Naive thymus-derived CD4-positive, alpha-beta T cell (primary cell): ENCODE data around the gene FUBP1. TPM values are rescaled to one million over a fixed set of nuclear protein-coding genes. Genes with fewer than 3 reads are reported as not detected.
A peak's percentile ranks its signal among the peaks of the same experiment; 100 is the strongest.

Experiments used
- ATAC-seq: fragments of 150-1000 bp; cut with Tn5 transposase; 2 replicates; pipeline ENCODE4 v1.10.0; 2021; ENCODE audit warnings: mild to moderate bottlenecking, moderate library complexity
- CTCF ChIA-PET: fragments of 350-600 bp; sonication (Branson Sonifier 250); formaldehyde crosslinking; loops from one replicate; lab custom pipeline; 2021; ENCODE audit warnings: antibody characterized with exemption; lab: Charles Lee
- POLR2A ChIA-PET: fragments of 350-600 bp; sonication (Branson Sonifier 250); formaldehyde crosslinking; loops from one replicate; lab custom pipeline; 2021; ENCODE audit warnings: antibody characterized with exemption, inconsistent platforms; lab: Charles Lee
- DNase-seq, 9 donors: peaks; one replicate each; pipeline versions ENCODE4 v3.0.0 to v3.0.0-alpha.2; 2020 to 2022; ENCODE audit warnings: mixed read lengths in 1 of 9
- H3K27ac ChIP-seq: one replicate; pipeline ENCODE4 v1.7.0; 2013; ENCODE audit warnings: mild to moderate bottlenecking, low read depth, low read length, moderate library complexity
- H3K27me3 ChIP-seq, 2 donors: one replicate each; pipeline ENCODE4 v1.7.0; 2013; ENCODE audit warnings: low read length in 2 of 2, mild to moderate bottlenecking in 2 of 2, moderate library complexity in 2 of 2; ENCODE audit not compliant: control insufficient read depth in 2 of 2, insufficient read depth in 2 of 2
- H3K36me3 ChIP-seq, 3 experiments: 1 replicate in 2 of 3; 2 replicates in 1 of 3; pipeline ENCODE4 v1.7.0; 2013; ENCODE audit warnings: low read length in 3 of 3, mild to moderate bottlenecking in 3 of 3, moderate library complexity in 1 of 3; ENCODE audit not compliant: insufficient read depth in 3 of 3, control insufficient read depth in 2 of 3
- H3K4me1 ChIP-seq, 2 donors: one replicate each; pipeline ENCODE4 v1.7.0; 2013; ENCODE audit warnings: low read length in 2 of 2, mild to moderate bottlenecking in 2 of 2, moderate library complexity in 1 of 2; ENCODE audit not compliant: control insufficient read depth in 2 of 2, insufficient read depth in 2 of 2
- H3K4me3 ChIP-seq: 2 replicates; pipeline ENCODE4 v1.7.0; 2013; ENCODE audit warnings: mild to moderate bottlenecking, low read length
- H3K9me3 ChIP-seq, 3 experiments: 1 replicate in 2 of 3; 2 replicates in 1 of 3; pipeline ENCODE4 v1.7.0; 2013; ENCODE audit warnings: low read length in 3 of 3; ENCODE audit not compliant: control insufficient read depth in 2 of 3
- H3K27ac Mint-ChIP-seq, 9 donors: one replicate each; pipeline ENCODE4 v1.8.0; 2020 to 2022; ENCODE audit warnings: mixed read lengths in 9 of 9, mild to moderate bottlenecking in 8 of 9, moderate library complexity in 5 of 9, inconsistent platforms in 2 of 9
- H3K27me3 Mint-ChIP-seq, 5 donors: one replicate each; pipeline ENCODE4 v1.8.0; 2021 to 2022; ENCODE audit warnings: mixed read lengths in 5 of 5, mild to moderate bottlenecking in 1 of 5
- H3K36me3 Mint-ChIP-seq, 5 donors: one replicate each; pipeline ENCODE4 v1.8.0; 2020 to 2022; ENCODE audit warnings: mixed read lengths in 5 of 5, mild to moderate bottlenecking in 3 of 5, inconsistent platforms in 1 of 5
- H3K4me1 Mint-ChIP-seq, 7 donors: one replicate each; pipeline ENCODE4 v1.8.0; 2020 to 2022; ENCODE audit warnings: mixed read lengths in 7 of 7, mild to moderate bottlenecking in 3 of 7, inconsistent platforms in 1 of 7
- H3K4me3 Mint-ChIP-seq, 10 donors: one replicate each; pipeline ENCODE4 v1.8.0; 2020 to 2022; ENCODE audit warnings: mild to moderate bottlenecking in 10 of 10, mixed read lengths in 10 of 10, moderate library complexity in 6 of 10, inconsistent platforms in 2 of 10
- H3K9me3 Mint-ChIP-seq, 11 donors: one replicate each; pipeline ENCODE4 v1.8.0; 2020 to 2022; ENCODE audit warnings: mixed read lengths in 11 of 11, mild to moderate bottlenecking in 4 of 11, inconsistent platforms in 1 of 11, moderate library complexity in 1 of 11
- intact Hi-C, 2 donors: fragments of 100-400 bp; cut with micrococcal nuclease; formaldehyde crosslinking; loops; one replicate each; pipeline ENCODE4 v1.15.1; 2023
- polyA plus RNA-seq, 2 donors: library from polyadenylated mRNA; unstranded; fragments of 300-500 nt; fragmentation: Illumina TruSeq; gene quantifications; one replicate each; pipeline ENCODE4 v1.2.3, GENCODE V29; 2021
- total RNA-seq, 6 experiments: library from RNA in 5 of 6; stranded (reverse) in 5 of 6; gene quantifications; 1 replicate in 5 of 6; 2 replicates in 1 of 6; pipeline ENCODE4 v1.2.3 and lab custom pipeline; 2021 to 2026

Gene FUBP1
- total and polyA plus RNA-seq, 7 experiments from 2014 or later = 58.0 to 253 (median 220) TPM

DNA sequence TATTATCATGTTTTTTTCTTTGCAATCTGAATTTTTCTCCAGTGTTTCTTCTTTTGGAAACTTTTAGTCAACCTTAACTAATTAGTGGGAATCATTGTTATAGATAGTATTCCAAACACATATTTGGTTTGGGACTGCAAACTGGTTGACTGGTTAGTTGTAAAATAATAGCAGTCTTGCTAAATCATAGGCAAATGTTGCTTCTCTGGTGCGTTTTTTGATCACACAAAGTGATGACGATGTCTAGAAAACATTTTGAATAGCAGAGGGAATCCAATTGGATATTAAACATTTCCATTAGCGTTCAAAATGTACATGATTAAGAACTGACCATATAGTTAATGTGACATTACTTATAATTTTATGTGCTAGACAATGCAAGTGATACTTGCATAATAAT lies 30.4 kb upstream of the FUBP1 start:
- H3K9me3 Mint-ChIP-seq = peaks cover 0 to 3% (median 0%) of the 10 kb centered on the region in 11 donors
- H3K4me1 Mint-ChIP-seq = peaks cover 12 to 58% (median 48%) of the 10 kb centered on the region in 7 donors
- Histone ChIP-seq H3K4me1 (peaks cover 4 to 13% of the 10 kb centered on the region in 2 donors), H3K27me3 (no peaks in the 10 kb centered on the region), H3K27ac (no peak overlapping the region), H3K9me3 (no peaks in the 10 kb centered on the region), H3K36me3 (no peaks in the 10 kb centered on the region), H3K4me3 (no peak overlapping the region)
- ATAC-seq (no peak), DNase-seq (no peak)
- peak overlapping the region in 2 of 10 donors; percentile 0 to 44 for H3K4me3 Mint-ChIP-seq
- H3K27me3 Mint-ChIP-seq = peaks cover 0 to 3% (median 0%) of the 10 kb centered on the region in 5 donors
- no peak overlapping the region for H3K27ac Mint-ChIP-seq
- peaks cover 5 to 10% (median 6%) of the 10 kb centered on the region in 5 donors for H3K36me3 Mint-ChIP-seq
- ChIA-PET CTCF (no interaction called here), POLR2A (no interaction called here)
- intact Hi-C loops = loop anchor here (10.0 kb wide), 3 partner anchors 616 to 794 kb away; partner anchors contain the start of genes IFI44L (in 1 of the 2) and PIGK (in 1 of the 2)

- no peaks in the 10 kb centered on the region for H3K36me3 ChIP-seq
- H3K4me3 ChIP-seq = no peak overlapping the region
- no peak for DNase-seq
- H3K27ac ChIP-seq = no peak overlapping the region
- no peaks in the 10 kb centered on the region for H3K9me3 ChIP-seq
- H3K27me3 ChIP-seq = no peaks in the 10 kb centered on the region
- Mint-ChIP-seq H3K36me3 (peaks cover 0 to under 1% (median under 1%) of the 10 kb centered on the region in 5 donors), H3K27ac (peak overlapping the region in 2 of 9 donors; percentile 2 to 67), H3K9me3 (peaks cover 0 to 3% (median 0%) of the 10 kb centered on the region in 11 donors), H3K4me1 (peaks cover 12 to 64% (median 57%) of the 10 kb centered on the region in 7 donors), H3K4me3 (peak overlapping the region in 8 of 10 donors; percentile 25 to 64 (median 43)), H3K27me3 (peaks cover 0 to 3% (median 0%) of the 10 kb centered on the region in 5 donors)
- no peak for ATAC-seq
- intact Hi-C loops = loop anchor here (10.0 kb wide), 3 partner anchors 617 to 793 kb away; partner anchors contain the start of genes IFI44L (in 1 of the 2) and PIGK (in 1 of the 2)
- H3K4me1 ChIP-seq = peaks cover 8 to 17% of the 10 kb centered on the region in 2 donors
- ChIA-PET CTCF (no interaction called here), POLR2A (interaction anchor here (0.8 to 15.7 kb wide), 3 partner anchors 10 to 37 kb away, joined by 3 to 324 read pairs (median 3); partner anchors contain the start of gene FUBP1)
Measured at GRCh38 chr1:78007677-78008341, 28.9 kb upstream of the FUBP1 start.

DNA sequence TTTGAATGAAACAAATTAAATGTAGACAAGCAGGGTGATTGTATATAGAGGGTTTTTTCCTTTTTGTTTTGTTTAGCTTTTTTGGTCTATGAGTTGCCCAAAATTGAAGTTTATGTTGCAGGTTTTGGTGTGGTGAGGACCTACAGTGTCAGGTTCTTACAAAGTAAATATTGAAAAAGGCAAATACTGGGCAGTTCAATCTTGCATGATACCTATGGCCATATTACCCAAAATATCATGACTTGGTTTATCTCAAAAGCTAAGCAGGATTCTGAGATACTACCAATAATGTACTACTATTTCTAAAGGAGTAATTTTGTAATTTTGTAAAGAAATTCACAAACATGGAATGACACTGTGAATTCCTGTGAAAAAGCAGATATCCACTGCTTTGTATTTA lies 27.6 kb upstream of the FUBP1 start:
- H3K27ac Mint-ChIP-seq = peak overlapping the region in 2 of 9 donors; percentile 36 to 87
- intact Hi-C loops = loop anchor here (10.0 kb wide), 3 partner anchors 618 to 792 kb away; partner anchors contain the start of genes IFI44L (in 1 of the 2) and PIGK (in 1 of the 2)

GRCh38 chr1:78005755-78006154 lies 26.9 kb upstream of the FUBP1 start:
- CTCF ChIA-PET = interaction anchor here (1.0 kb wide), 1 partner anchor 109 kb away, joined by 3 read pairs; no protein-coding TSS in a partner anchor
- H3K9me3 ChIP-seq = no peaks in the 10 kb centered on the region
- ATAC-seq (no peak), DNase-seq (peak in 6 of 9 donors; percentile 21 to 45 (median 34))
- no peaks in the 10 kb centered on the region for H3K36me3 ChIP-seq
- H3K27ac ChIP-seq = peak overlapping the region; percentile 95
- POLR2A ChIA-PET = interaction anchor here (0.6 to 15.7 kb wide), 6 partner anchors 12 to 44 kb away, joined by 3 to 324 read pairs (median 4); partner anchors contain the start of gene FUBP1
- Mint-ChIP-seq H3K4me3 (peak overlapping the region; percentile 87 to 99 (median 92)), H3K36me3 (no peaks in the 10 kb centered on the region), H3K27me3 (peaks cover 0 to 3% (median 0%) of the 10 kb centered on the region in 5 donors), H3K9me3 (peaks cover 0 to 3% (median 0%) of the 10 kb centered on the region in 11 donors), H3K4me1 (peaks cover 9 to 66% (median 60%) of the 10 kb centered on the region in 7 donors), H3K27ac (peak overlapping the region; percentile 29 to 100 (median 98))
- H3K4me1 ChIP-seq = peaks cover 8 to 17% of the 10 kb centered on the region in 2 donors
- intact Hi-C loops = loop anchor here (2.0 to 10.0 kb wide), 5 partner anchors 35 to 791 kb away; partner anchors contain the start of genes IFI44 (in 1 of the 2), IFI44L (in 1 of the 2) and PIGK (in 1 of the 2)
- H3K27me3 ChIP-seq = no peaks in the 10 kb centered on the region
- peak overlapping the region; percentile 57 for H3K4me3 ChIP-seq

More for the DNA sequence above, 27.6 kb upstream of the FUBP1 start:
- H3K4me1 Mint-ChIP-seq = peaks cover 12 to 71% (median 63%) of the 10 kb centered on the region in 7 donors
- H3K4me3 ChIP-seq = no peak overlapping the region
- ATAC-seq = no peak
- H3K9me3 ChIP-seq = no peaks in the 10 kb centered on the region
- peaks cover 8 to 17% of the 10 kb centered on the region in 2 donors for H3K4me1 ChIP-seq
- H3K4me3 Mint-ChIP-seq = peak overlapping the region in 9 of 10 donors; percentile 25 to 99 (median 90)
- no peaks in the 10 kb centered on the region for H3K36me3 ChIP-seq
- peak overlapping the region; percentile 1 for H3K27ac ChIP-seq
- POLR2A ChIA-PET = interaction anchor here (1.6 to 15.7 kb wide), 2 partner anchors 23 to 34 kb away, joined by 4 to 324 read pairs; partner anchors contain the start of gene FUBP1
- H3K27me3 Mint-ChIP-seq = peaks cover 0 to 3% (median 0%) of the 10 kb centered on the region in 5 donors
- no peak for DNase-seq
- no peaks in the 10 kb centered on the region for H3K27me3 ChIP-seq
- no peaks in the 10 kb centered on the region for H3K36me3 Mint-ChIP-seq
- CTCF ChIA-PET = no interaction called here
- H3K9me3 Mint-ChIP-seq = peaks cover 0 to 3% (median 0%) of the 10 kb centered on the region in 11 donors

GRCh38 chr1:78005448-78005722 lies 26.5 kb upstream of the FUBP1 start:
- peak overlapping the region; percentile 87 to 99 (median 92) for H3K4me3 Mint-ChIP-seq
- ChIA-PET POLR2A (interaction anchor here (0.6 to 15.7 kb wide), 10 partner anchors 9 to 615 kb away, joined by 3 to 324 read pairs (median 5); partner anchors contain the start of genes FUBP1, IFI44L and USP33), CTCF (interaction anchor here (1.0 to 1.5 kb wide), 2 partner anchors 23 to 109 kb away, joined by 3 to 9 read pairs; no protein-coding TSS in a partner anchor)
- Histone ChIP-seq H3K4me3 (peak overlapping the region; percentile 57), H3K27ac (peak overlapping the region; percentile 95), H3K9me3 (no peaks in the 10 kb centered on the region), H3K27me3 (no peaks in the 10 kb centered on the region), H3K36me3 (no peaks in the 10 kb centered on the region), H3K4me1 (peaks cover 8 to 17% of the 10 kb centered on the region in 2 donors)
- peaks cover 9 to 62% (median 56%) of the 10 kb centered on the region in 7 donors for H3K4me1 Mint-ChIP-seq
- peak overlapping the region; percentile 92 to 100 (median 99) for H3K27ac Mint-ChIP-seq
- intact Hi-C loops = loop anchor here (2.0 to 10.0 kb wide), 5 partner anchors 35 to 791 kb away; partner anchors contain the start of genes IFI44 (in 1 of the 2), IFI44L (in 1 of the 2) and PIGK (in 1 of the 2)
- no peaks in the 10 kb centered on the region for H3K36me3 Mint-ChIP-seq
- peaks cover 0 to 3% (median 0%) of the 10 kb centered on the region in 11 donors for H3K9me3 Mint-ChIP-seq
- peak in 1 of 9 donors; percentile 4 for DNase-seq
- no peak for ATAC-seq
- H3K27me3 Mint-ChIP-seq = peaks cover 0 to 3% (median 0%) of the 10 kb centered on the region in 5 donors
